Hematopoietic multipotent progenitor cell treated with erythropoietin and hydrocortisone succinate and interleukin-3 and kit ligand, for 8 days (in vitro differentiated cells): Measurements from ENCODE around the gene STX3.

Source experiments
- DNase-seq: peaks from one replicate; pipeline ENCODE4 v3.0.0-alpha.2; 2015

Gene STX3

GRCh38 chr11:59754859-59755700 lies at the start of gene STX3:
TSS of gene STX3 (plus strand) at chr11:59755376. CDS start at chr11:59755606, 230 bp downstream.
- peak; percentile 25 for DNase-seq

GRCh38 chr11:59706518-59707285 lies 48.5 kb upstream of the STX3 start:
- peak; percentile 90 for DNase-seq

DNA sequence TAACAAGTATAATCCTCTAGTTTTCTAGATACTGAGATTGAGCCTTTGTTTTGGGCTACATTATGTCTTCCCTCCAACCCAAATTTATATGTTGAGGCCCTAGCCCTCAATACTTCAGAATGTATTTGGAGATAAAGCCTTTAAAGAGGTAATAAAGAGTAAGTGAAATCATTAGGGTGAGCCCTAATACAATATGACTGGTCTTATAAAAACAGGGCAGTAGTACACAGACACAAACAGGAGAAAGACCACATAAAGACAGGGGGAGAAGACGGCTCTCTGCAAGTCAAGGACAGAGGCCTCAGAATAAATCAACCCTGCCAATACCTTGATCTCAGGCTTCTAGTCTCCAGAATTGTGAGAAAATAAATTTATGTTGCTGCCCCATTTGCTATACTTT lies 47.8 kb upstream of the STX3 start:
- no peak for DNase-seq

GRCh38 chr11:59708537-59708936 lies 46.6 kb upstream of the STX3 start:
- no peak for DNase-seq

DNA sequence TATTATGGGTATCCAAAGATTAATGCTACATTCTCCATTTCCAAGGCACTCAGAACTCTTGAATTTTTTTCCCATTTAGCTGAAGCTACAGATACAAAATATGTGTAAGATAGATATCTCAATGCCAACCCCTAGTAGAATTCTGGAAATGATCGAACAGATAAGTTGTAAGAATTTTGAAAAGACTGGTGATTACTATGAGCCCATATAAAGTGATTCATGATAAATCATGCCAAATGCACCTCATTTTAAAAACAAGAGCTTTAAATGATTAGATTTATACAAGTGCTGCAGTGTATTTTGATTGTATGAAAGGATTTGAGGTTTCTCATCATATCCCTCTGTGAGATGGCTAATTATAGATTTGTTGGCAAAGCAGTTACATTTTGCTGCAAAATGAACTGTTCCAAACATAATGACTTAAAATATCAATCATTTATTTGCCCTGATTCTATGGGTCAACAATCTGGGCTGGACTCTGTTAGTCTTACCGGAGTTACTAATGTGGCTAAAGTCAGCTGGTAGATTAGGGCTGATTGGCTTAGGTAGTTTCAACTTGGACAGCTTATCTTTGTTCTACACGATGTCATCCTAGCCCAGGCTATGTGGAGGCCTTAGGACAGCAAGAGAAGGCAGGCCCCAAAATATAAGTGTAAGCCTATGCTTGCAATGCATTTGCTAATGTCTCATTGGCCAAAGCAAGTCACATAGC lies 44.9 kb upstream of the STX3 start:
- DNase-seq = no peak

DNA sequence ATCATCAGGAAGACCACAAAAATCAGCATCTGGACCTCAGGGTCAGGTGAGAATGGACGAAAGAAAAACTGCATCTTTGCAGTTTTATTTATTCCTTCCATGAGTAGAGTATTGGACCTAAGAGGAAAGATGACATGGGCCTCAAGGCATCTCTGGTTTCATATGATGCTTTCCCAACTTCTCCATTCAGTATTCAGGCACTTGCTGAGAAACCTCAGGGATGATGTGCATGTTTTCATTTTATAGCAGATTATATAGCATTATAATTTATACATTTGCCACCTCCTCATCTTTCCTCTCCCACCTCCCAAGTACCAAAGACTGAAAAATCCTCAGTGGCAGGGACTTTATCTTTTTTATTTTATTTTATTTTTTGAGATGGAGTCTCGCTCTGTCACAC lies 41.4 kb upstream of the STX3 start, which contains the start of gene OR10V1:
Gene OR10V1 (minus strand): TSS at position 101 of the 400 bp plus-strand sequence. CDS start 0 bp downstream, at position 101.
- no peak for DNase-seq

- DNase-seq = peak; percentile 10
Measured at GRCh38 chr11:59716051-59716450, 39.1 kb upstream of the STX3 start.

GRCh38 chr11:59719556-59719955 lies 35.6 kb upstream of the STX3 start:
- DNase-seq = no peak

DNA sequence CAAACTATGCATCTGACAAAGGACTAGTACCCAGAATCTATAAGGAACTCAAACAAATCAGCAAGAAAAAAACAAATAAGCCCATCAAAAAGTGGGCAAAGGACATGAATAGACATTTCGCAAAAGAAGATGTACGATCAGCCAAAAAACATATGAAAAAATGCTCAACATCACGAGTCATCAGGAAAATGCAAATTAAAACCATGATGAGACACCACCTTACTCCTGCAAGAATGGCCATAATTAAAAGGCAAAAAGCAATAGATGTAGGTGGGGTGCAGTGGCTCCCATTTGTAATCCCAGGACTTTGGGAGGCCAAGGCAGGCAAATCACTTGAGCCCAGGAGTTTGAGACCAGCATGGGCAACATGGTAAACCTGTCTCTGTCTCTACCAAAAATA lies 31.1 kb upstream of the STX3 start:
- no peak for DNase-seq

GRCh38 chr11:59727426-59727825 lies 27.8 kb upstream of the STX3 start:
- DNase-seq = no peak

- no peak for DNase-seq
Measured at GRCh38 chr11:59728154-59728553, 27.0 kb upstream of the STX3 start.

DNA sequence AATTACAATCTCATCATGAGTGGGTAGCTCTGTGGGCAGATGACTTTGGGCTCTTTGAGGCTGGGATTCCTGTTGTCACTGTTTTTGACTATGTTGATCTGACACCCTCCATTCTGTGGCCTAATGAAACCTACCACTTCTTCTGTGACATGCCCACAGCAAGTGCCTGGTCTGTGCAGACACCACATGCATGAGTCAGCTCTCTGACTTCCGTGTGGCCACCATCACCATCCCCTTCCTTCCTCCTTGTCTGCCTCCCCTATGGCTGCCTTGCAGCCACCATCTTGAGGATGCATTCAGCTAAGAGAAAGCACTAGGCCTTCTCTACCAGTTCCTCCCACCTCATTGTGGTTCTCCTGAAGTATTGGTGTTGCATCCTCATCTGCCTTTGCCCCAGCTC lies 26.3 kb upstream of the STX3 start:
- DNase-seq = no peak

DNA sequence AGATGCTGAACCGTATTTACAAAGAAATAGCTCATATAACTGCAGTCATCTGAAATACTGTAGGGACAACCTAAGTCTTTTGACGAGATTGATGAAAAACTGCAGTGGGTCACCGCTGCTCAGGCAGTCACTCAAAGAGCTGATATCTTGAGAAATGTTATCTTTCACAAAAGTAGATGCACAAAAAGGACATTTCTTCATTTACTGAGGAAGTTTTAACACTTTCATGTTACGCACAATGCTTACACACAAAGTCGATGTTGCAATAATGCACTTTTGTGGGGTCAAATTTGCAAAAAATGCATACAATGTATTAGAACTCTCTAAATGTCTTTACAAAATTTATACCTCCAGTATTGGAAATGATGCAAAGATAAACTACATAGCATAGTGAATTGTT lies 25.3 kb upstream of the STX3 start:
- no peak for DNase-seq

DNA sequence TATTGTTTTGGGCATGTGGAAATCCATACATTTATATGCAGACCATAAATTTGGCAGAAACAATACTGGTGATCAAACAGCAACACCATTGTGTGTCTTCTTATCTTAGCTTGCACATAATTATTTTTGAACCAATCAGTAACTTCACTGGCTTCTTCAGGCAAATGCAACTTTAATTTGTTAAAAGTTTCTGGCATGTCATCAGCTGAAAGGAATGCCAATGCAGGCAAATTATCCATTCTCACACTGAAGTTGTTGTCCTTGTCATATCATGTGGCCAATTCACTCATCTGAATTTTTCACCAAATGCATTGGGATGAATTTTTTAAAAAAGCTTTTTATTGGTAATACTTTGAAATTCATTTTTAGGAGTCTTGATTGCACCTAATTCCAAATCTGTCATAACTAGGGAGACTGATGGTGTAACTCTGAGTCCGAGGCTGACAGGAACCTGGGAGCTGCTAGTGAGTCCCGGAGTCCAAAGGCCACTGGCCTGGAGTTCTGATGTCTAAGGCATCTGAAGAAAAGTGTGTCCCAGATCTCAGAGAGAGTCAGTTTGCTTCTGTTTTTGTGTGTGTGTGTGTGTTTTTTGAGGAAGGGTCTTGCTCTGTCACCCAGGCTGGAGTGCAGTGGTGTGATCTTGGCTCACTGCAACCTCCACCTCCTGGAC lies 24.1 kb upstream of the STX3 start:
- DNase-seq = no peak

DNA sequence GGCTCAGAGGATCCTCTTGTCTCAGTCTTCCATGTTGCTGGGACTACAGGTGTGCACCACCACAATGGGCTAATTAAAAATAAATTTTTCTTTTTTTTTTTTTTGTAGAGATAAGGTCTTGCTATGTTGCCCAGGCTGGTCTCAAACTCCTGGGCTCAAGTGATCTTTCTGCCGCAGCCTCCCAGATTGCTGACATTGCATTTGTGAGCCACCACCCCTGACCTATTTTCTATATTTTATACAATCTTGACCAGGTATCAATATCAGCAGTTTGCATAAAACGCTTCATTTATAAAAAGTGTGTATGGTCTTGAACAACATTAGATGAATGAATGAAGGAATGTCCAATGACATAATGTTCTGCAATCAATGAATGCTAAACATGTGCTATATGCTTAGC lies 9.1 kb upstream of the STX3 start:
- no peak for DNase-seq

DNA sequence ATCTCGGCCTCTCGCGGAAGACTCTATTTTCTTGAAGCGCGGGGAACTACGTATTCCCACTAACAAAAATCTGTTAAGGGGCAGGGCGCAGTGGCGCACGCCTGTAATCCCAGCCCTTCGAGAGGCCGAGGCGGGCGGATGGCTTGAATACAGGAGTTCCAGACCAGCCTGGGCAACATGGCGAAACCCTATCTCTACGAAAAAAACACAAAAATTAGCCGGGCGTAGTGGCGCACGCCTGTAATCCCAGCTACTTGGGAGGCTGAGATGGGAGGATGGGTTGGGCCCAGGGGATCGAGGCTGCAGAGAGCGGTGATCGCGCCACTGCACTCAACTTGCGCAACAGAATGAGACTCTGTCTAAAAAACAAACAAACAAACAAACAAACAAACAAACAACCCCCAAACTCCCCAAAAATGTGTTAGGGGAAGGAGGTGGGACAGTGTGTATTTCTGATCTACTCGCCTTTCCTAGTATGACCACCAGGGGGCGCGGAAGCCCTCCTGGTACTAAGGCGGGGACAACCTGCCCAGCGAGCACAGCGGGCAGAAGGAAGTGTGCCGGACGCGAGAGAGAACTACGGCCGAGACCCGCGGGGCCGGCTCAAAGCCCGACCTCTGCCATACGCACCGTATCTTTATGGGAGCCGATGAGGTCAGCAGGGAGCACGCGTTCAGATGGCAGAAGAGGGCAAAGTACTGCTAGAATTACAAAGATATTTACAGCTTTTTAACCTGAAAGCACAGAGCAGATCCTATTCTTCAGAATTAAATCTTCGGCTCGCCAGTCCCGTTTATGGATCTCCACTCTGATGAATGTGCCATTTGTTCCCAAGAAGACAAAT lies 1.3 kb upstream of the STX3 start:
- DNase-seq = peak; percentile 82

GRCh38 chr11:59754494-59754858 lies 700 bp upstream of the STX3 start:
- DNase-seq = peak; percentile 8

DNA sequence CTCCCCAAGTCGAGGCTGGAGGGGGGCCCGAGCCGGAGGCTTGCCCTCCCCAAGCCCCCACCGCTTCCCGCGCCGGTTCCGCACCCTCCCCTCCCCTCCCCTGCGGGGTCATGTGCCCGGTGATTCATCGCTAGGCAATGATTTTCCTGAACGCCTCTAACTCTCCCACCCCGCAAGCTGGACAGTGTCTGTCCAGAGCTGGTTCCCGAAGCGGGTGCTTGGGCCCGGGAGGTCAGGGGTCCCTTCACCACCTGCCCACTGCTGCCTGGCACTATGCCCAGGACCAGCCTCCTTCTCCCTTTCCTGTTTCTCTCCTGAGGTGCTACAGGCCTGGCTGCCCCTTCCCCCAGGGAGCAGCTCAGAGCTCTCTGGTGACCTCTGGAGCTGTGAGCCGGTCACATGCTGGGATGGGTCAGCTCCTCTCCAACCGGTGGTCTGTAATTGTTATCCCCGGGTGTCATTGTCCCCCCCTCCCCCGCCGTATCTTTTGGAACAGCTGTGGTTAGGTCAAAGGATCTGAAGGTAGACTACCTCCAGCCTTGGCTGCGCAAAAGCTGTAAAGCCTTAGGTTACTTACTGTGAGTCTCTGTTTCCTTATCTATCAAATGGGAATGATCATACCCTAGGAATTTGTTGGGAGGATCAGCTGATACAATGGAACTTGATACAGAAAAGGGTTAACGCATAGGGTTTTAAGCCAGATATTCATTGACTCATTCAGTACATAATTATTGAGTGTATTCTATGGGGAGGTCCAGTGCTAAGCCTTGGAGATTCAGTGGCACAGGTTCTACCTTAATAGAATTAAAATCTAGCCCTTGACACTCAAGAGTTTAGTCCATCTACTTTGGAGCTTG lies 753 bp downstream of the STX3 start:
- DNase-seq = no peak

DNA sequence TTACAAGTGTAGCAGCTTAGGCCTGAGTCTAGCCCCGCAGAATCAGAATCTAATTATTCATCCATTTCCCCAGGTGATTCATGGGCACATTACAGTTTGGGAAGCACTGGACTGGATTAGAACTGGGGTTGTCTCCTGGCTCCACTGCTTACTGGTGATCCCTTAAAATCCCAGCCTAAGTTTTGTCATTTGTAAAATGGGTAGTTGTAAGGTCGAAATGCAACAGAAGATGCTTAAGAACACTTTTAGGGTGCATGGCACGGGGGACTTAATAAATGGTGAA lies 1.3 kb downstream of the STX3 start:
- no peak for DNase-seq

GRCh38 chr11:59756845-59757244 lies 1.7 kb downstream of the STX3 start:
- peak; percentile 13 for DNase-seq

DNA sequence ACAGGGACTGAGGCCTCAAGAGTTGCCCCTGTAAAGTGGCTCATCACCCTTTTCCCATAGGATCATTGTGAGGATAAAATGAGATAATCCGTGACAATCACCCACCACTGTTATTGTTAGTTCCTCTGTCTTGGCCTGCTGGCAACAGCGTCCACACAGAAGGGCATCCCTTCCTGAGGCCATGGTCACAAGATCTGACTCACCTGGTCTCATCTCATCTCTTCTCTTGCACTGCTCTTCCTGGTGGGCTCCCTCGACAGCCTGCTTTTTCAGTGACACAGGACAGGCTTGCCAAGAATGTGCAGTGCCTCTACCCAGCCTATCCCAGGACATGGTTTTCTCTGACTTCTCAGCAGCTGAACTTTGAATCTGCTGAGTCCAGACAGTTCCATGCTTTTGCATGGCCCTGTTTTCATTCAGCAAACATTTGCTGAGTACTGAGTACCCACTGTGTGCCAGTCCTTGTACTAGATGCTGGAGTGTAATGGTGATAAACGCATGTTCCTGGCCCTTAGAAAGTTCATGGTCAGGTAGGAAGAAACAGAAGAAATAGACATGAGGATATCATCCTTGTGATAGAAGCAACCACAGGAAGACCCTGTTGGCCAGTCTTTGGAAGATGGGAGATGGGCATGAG lies 3.3 kb downstream of the STX3 start:
- DNase-seq = no peak
